Activated T-cell treated with anti-CD3 and anti-CD28 coated beads for 24 hours (primary cell): Measurements from ENCODE around the gene PELI1.
"Not testable (repeated sequence)": the region's sequence is repeated elsewhere in the genome, so short reads cannot be mapped to it uniquely, and the experiment has no call there.

Experiments used
- DNase-seq: peaks from one replicate; pipeline ENCODE4 v3.0.0-alpha.2; 2020; ENCODE audit warnings: low read depth

The PELI1 gene

DNA sequence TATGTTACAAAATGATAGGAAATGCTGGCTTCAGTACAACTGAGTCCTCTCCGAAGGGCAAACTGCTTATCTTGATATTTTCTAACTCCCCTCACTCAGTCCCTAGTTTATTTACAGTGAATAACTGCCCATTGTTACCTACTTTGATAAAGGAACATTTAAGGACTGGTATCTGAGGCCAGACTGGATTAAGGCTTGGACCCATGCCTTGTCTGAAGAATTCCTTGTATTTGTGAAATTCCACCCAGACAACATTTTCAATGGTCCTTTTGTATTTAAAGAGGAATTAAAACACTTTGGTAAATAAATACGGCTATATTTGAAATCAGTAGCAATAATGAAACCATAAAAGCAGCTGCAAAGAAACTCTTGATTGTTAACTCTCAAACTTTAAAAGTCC lies 58.3 kb downstream of the PELI1 start:
- DNase-seq = no peak

DNA sequence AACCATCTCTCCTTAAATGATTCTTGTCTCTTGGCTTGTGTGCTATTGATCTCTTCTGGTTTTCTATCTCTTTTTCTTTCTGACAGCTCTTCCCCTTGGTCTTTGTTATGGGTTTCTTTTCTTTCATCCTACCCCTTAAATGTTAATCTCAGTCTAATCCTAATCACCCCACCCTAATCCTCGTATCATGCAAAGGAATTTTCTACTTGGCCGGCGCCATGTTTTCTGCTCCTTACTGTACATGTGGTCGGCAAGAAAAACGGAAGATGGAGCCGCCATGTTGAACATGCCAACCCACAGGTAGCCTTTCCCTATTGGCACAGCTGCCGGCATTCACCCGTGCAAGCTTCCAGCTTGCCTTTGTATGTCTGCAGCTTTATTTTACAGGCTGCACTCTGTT lies 63.2 kb downstream of the PELI1 start:
- no peak for DNase-seq

DNA sequence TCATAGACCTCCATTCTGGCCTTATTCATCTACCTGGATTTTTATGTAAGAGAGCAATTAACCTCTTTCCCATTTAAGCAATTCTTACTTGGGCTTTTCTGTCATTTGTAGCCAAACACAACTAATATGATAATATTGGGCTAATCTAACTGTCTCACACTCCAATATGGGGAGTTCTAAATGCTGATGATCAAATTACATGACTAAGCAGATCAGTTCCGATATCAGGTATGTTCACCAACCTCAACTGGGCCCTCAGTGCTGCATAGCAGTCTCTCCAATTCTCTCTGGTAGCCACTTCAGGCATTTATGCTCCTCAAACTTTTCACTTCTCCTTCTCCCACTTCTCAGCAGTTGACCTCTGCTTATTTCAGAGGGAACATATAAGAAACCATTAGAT lies 64.0 kb downstream of the PELI1 start:
- DNase-seq = no peak

DNA sequence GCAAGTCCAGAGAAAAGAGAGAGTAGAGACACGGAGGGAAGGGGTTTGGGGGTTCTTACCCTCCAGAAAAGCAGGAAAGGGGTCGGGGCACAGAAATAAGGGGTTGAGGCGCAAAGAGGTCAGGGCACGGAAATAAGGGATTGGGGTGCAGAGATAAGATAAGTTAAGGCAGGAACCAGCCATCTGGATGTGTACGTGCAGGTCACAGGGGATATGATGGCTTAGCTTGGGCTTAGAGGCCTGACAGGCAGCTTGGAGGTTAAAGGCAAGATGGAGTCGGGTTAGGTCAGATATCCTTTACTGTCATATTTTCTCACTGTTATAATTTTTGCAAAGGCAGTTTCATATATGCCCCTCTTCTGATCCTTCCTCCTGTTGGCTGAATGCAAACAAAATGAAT lies 64.5 kb downstream of the PELI1 start:
- not testable (repeated sequence) for DNase-seq

DNA sequence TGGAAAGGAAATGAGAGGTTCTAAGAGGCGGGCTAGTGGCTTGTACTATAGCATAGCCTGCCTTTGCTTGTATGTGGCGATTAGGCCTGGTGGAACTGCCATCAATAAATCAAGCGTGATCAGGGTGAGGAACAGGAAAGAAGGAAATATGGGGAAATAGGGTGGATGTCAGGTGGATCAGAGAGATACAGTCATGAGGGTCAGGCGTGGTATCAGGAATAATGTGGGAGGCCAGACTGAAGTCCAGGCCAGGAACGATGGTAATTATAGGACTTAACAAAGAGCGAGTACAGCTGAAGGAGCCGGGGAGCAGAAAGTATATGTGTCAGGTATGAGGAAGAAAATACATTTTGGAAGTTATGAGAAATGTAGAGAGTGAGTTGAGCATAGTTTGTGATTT lies 67.4 kb downstream of the PELI1 start:
- DNase-seq = not testable (repeated sequence)

DNA sequence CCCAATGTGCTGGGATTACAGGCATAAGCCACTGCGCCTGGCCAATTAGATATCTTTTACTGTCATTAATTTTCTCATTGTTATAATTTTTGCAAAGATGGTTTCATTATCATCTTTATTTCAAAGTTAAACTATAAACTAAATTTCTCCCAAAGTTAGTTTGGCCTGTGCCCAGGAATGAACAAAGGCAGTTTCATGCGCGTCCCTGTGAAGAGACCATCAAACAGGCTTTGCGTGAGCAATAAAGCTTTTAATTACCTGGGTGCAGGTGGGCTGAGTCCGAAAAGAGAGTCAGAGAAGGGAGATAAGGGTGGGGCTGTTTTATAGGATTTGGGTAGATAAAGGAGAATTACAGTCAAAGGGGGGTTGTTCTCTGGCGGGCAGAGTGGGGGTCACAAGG lies 69.6 kb downstream of the PELI1 start:
- not testable (repeated sequence) for DNase-seq

DNA sequence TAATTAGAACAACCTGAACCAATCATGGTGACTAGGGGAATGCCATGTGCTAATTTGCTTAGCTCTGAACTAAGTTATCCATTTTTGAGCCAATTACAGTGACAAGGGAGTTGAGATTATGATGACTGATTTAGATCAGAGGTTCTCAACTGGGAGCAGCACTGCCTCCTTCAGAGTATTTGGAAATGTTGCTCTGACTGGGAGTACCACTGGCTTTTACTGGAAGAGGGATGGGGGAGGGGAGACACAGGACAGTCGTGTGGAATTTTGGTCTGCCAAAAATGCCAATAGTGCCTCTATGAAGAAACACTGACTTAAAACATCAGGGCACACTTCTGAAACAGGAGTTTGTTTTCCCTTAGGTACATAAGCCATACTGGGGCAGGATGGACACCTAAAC lies 76.9 kb downstream of the PELI1 start:
- no peak for DNase-seq

DNA sequence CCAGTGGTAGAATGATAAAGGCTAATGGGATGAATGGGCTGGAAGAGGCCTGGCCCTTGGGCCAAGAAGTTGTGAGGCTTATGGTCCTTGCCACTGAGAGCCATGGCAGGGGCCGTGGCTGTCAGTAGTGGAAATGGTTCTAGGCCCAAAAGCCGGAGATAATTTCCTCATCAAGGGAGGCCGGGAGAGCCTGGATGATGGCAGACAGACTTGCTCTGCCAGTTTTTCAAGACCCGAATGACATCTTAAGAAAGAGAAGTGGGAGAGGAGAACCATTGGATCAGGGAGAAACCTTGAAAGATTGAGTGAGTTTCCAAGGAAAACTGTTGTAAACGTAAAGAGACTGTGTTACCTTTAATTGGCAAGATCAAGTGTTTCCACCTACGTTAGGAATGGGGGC lies 78.7 kb downstream of the PELI1 start:
- no peak for DNase-seq

DNA sequence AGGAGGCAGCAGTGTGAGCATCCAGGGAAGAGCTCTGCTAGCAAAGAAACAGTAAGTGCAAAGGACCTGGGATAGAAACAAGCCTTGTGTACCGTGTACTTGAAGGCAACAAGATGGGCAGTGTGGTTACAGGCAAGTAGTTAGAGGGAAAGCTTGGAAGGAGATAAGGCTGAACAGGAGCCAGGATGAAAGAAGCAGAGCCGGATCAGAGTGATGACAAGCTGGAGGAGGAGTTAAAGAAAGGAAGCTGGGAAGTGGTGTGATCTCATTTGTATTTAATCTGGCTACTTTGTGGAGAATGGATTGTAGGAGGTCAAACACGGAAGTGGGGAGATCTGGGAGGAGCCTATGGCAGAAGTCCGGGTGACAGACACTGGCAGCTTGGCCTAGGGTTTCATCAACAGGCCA lies 80.3 kb downstream of the PELI1 start:
- DNase-seq = no peak

DNA sequence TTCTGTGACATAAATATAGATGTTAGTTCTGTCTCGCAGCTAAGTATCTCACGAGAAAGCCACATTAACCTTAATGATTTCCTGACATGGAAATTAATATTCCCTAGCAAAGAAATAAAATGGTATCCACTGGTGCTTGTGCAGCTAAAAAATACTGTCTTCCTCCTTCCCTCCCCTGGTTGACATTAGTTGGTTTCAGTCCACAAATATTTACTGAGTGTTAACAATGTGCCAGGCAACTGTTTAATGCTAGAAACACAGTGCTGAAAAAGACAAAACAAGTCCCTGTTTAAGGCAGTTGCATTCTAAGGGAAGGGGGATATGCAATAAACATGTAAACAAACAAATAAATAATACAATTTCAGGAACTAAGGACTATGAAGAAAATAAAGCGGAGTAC lies 80.8 kb downstream of the PELI1 start:
- no peak for DNase-seq

DNA sequence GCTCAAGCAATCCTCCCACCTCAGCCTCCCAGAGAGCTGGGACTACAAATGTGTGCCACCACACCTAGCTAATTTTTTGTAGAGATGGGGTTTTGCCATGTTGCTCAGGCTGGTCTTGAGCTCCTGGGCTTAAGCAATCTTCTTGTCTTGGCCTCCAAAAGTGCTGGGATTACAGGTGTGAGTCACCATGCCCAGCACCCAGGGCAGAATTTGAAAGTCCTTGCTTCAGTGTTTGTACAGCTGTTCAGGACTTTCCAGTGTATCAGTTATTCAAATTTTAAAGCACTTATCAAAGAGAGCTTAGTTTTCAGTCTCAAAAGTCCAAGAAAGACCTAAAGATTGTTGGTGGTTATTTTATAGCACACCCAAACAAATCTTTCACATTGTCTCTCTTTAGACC lies 81.4 kb downstream of the PELI1 start:
- DNase-seq = no peak

DNA sequence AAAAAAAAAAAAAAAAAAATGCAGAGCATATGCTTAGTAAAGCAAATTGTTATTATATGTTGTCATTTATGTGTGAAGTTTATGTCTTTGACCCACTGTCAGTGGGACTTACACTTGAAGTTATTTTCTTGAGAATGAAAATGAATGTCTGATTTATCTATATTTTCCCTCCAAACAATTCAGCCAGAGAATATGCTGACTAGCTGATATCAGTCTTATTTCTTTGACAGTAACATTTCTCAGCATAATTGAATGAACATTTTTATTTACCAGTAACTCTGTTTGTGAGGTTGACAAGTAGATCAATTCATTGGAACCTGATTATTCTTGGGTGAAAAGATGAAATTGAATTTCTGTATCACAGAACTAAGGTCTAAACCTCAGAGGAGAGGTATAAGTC lies 85.0 kb downstream of the PELI1 start:
- DNase-seq = no peak

DNA sequence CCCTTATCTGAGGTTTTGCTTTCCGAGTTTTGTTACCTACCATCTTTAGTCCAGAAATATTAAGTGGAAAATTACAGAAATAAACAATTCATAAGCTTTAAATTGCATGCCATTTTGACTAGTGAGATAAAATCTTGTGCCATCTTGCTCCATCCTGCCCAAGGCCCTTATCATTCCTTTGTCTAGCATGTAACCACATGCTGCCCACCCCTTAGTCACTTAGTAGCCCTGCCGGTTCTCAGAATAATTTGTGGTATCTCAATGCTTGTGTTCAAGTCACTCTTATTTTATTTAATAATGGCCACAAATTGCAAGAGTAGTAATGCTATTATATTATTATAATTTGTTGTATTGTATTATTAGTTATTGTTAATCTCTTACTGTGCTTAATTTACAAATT lies 88.2 kb downstream of the PELI1 start:
- DNase-seq = no peak

DNA sequence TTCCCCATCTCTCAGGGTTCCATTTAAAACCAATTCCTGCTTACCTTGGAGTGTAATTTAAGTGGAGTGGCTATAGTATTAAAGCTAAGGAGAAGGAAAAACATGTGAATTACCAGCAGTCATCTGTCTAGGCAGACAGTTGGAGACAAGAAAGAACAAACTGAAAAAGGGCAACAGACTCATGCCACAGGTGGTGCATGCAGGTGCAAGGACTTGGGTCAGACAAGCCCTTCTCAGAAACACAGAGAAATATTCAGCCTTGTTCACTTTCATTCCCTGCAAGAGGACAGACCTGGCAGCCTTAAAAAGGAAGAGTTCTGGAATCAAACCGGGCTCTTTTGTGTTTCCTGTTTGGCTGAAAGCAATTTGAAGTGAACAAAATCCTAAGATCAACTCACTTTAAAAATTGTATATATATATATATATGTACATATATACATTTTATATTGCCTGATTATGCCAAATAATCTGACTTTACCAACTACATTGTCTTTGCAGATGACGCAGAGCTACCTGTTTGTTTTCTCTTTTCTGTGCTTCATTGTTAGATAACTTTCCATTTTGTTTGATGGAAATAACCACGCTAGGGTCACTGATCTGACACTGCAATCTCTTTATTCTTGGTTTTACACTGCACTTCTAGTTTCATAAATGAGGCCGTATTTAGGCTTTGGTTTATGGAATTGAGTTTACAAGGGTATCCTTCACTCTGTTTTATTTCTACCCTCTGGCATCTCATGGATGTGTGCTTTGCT lies 89.9 kb downstream of the PELI1 start:
- no peak for DNase-seq

DNA sequence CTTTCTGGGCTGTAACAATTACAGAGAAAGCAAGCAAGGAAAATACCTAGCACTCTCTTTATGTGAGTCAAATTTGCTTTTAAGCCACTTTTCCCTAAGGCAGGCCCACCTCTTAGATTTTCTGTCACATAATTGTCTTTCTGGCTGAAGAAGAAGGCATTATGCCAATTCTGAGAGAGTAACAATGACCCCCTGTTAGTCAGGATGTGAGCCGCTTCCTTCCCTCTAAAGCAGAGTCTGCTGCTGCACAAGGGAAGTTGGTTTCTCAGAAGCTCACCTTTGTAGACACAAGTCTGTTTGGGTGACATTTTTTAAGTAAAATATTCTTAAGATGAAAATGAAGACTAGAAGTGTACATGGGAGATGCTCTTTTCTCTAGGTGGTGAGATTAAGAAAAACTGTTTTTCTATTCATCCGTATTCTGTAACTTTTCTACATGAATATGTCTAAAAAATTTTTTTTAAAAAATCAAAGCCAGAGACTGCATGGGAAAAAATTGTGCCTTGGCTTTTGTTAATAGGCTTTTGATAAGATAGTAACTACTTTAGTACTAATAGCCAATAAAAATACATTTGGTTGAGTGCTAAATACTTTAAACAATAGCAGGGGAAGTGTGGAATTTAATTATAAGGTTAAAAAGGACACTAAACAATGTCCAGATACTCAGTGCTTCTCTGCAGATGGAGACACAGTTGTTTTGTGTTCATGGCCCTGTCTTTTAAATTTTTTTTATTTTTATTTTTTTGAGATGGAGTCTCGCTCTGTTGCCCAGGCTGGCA lies 91.6 kb downstream of the PELI1 start:
- DNase-seq = no peak

DNA sequence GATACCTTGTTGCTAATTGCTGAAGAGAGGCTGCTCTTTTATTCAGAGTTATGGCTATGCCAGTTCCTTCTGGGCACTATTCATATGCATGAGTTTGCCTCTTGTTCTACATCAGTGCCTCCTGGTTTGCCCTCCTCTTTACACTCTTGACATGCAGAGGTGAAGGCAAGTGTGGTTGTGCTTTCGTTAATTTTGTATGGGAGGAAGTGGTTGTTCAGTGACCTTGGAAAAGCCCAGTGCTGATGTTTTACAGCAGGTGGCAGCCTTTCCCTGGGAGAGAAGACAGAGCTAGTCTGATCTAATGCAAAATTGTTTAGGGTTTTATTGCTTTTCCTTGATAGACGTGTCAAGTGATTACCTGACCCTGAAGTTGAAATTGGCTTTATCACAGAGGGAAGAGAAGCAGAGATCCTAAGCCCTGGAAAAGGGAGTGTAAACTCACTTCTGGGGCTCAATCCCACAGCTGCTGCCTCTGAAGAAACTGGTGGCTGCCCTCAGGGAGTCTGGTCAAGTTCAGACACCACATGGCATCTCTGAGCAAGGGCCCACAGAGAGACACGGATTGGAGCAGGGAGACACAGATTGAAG lies 94.5 kb downstream of the PELI1 start:
- DNase-seq = peak; percentile 62

DNA sequence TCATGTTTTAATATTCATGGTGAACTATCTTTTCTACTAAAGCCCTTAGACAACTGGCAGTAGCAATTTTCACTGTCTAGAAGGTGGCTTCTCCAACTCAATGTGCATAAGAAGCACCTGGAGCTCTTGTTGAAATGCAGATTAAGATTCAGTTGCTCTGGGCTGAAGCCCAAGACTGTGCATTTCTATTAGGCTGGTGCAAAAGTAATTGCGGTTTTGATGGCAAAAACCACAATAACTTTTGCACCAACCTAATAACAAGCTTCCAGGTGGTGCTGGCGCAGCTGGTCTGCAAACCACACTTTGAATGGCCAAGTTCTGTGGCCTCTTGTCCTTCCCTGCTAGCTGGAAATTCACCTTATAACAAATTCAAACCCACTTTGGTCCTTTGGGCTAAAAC lies 98.3 kb downstream of the PELI1 start:
- DNase-seq = no peak
